Measurements from ENCODE around the gene KCNG4.
A peak's percentile ranks its signal among the peaks of the same experiment; 100 is the strongest.

Gene KCNG4

DNA sequence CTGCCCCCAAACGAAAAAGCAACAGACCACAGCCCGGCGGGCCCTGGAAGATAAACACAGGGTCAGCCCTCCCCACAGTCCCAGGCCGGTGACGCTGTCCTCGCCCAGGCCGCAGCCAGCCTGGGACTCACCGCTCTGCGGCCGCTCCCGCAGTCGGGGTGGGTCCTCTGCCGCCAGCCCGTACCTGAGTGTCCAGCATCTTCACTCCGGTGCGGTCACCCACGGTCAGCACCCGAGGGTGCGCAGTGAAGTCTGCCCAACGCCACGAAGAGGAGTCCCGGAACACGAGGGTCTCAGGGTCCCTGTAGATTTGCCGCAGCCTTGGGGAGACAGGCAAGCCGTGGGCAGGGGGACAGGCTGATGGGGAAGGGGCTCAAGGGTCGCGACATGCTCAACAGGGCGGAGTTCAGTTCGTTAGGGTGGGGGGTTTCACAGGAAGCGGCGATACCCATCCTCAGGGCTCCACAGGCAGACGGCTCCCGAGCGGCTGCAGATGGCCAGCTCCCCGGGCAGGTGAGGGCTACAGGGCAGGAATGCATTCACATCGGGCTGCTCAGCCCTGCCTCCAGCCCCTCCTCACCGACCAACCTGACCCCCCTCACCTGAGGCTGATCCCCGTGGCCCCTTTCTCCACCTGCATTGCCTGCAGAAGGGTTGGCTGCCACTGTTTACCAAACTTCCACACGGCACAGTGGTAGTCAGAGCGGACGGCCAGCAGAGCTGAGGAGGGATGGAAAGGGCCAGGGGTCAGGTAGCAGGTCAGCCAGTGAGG lies 58.5 kb downstream of the KCNG4 start:
- DNase-seq: no peak

- DNase-seq: no peak
Observed at GRCh38 chr16:84180519-84181140, 59.2 kb downstream of the KCNG4 start.

DNA sequence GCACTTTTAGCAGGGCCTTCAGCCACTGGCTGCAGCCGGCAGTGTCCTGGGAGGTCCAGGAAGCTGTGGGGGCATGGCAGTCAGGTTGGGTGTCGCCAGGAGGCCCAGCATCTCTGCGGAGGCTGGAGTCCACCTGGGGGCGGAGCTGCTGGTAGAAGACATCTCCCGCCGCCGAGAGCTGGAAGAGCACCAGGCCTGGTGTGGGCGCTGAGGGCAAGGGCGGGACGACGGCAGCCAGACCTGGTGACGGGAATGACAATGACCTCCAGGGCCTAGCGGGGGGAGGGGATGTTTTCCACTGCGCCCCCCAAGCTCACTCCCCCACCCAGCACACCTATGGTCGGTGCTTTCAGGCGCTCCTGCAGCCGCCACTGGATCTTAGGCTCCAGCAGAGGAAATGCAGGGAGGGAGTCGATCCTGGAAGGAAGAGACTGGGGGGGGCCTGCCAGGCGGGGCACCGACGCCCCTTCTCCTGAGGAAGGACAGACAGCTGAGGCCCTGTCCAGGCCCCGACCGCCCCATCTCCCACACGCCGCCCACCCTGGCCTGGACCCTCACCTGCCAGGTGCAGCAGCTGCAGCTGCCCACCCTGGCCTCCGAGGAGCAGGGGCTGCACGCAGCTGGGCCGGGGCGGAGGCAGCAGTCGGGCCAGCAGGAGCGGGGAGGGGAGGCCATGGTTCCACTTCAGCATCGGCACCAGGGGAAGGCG lies 60.0 kb downstream of the KCNG4 start:
- no peak for DNase-seq

DNA sequence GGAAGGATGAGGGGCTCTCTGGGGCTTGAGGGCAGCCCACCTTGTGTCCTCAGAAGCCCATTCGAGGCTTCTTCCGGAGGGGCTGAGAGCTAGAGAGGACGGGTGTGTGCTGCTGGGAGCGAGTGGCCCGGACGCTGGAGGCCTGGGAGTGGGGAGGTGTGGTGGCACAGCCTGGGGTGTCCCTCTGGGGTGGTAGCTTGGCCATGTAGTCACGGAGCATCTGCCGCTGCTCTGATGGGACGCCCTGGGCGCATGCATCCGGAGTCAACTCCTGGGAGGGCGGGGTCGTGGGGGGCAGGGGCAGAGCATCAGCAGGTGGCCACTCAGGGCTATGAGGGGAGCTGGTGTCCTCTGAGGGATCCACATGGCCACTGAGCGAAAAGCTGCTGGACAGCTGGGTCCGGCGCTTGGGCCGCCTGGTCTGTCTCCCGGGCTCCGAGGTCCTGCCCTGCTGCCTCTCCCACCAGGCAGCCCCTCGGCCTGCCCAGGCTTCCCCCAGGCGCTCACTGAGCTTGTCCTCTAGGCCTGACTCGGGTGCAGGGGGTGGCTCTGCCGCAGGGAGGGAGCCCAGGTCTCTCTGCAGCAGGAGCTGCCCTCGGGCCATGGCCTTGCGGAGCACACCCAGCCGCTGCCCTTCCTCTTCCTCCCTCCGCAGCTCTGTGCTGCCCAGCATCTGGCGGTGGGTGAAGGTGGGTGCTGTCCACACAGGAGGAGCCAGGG lies 60.8 kb downstream of the KCNG4 start:
- no peak for DNase-seq

GRCh38 chr16:84178146-84178765 lies 61.6 kb downstream of the KCNG4 start:
- no peak for DNase-seq

GRCh38 chr16:84177741-84178073 lies 62.1 kb downstream of the KCNG4 start:
- DNase-seq: no peak

DNA sequence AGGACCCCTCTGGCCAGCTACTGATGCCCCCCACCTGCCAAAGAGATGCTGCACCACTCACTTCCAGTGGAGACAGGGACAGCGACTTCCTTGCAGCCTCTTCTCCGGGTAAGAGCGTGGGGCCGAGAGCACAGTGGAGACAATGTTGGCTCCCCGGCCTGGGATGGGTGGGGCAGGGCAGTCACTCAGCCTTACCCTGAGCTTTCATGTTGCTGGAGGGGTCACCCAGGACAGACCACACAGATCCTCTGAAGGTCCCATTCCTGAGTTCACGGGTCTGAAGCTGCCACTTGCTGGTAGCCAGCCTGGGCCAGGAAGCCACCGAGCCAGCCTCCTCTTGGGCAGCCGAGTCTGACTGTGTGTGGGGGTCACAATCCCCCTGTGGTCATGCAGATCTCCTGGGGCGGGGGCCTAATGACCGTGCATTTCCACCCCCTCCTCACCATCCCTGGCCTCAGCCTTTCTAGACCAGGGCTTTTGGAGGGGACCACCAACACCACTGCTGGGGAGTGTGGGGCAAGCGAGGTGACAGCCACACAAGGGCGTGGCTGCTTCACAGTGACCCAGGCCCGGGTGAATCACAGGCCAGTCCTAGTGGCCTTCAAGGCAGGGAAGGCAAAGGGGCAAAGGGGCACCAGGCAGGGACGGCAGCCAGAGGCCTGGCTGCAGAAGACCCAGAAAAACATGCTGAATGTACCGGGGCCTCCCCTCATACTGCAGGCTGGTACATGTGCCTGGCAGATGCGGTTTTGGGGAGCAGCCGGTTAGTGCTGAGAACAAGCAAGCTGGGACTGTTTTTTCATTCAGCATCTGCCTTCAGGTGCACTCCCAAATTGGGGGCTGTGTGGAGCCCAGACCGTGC lies 63.4 kb downstream of the KCNG4 start:
- no peak for DNase-seq

DNA sequence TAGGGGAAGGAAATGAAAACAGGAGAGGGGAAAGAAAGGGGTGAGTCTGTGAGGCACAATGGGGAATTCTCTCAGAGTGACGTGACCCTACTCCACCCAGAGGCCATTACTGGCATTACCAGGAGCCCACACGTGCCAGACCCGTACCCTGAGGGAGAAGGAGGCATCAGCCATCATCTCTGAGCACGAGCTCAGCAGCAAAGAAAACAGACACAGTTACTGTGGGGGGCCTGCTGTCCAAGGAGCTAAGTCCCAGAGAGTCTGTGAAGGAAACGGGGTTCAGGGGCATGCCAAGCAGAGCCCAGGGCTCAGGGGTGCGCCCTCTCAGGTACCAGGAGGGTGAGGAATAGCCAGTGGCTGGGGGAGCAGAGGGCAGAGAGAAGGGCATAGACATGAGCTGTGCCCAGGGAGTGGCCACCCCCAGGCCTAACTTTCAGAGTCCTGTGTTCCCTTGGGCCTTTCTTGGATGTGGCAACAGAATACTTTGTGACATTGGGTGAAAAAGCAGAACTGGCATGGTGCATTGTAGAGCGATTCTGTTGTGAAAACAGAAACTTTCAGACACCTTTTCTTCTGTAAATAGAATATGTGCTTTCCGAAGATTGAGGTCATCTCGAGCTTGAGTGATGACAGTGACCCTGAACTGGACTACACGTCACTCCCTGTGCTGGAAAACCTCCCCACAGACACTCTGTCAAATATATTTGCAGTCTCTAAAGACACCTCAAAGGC lies 64.3 kb downstream of the KCNG4 start:
- DNase-seq: peak; percentile 20

GRCh38 chr16:84174396-84174795 lies 65.4 kb downstream of the KCNG4 start:
- no peak for DNase-seq

DNA sequence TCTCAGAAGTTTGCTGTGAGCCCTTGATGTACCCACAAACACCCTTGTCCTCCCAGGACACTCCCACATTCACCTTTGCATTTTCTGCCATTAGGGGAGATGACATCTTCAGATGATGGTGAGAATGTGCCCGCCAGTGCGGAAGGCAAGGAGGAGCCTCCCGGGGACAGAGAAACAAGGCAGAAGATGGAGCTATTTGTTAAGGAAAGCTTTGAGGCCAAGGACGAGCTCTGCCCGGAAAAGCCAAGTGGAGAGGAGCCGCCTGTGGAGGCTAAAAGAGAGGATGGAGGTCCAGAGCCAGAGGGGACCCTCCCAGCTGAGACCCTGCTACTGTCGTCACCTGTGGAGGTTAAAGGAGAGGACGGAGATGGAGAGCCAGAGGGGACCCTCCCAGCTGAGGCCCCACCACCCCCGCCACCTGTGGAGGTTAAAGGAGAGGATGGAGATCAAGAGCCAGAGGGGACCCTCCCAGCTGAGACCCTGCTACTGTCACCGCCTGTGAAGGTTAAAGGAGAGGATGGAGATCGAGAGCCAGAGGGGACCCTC lies 70.0 kb downstream of the KCNG4 start:
- no peak for DNase-seq
